Progenitor cell of endocrine pancreas (in vitro differentiated cells): ENCODE results near the gene MOV10L1. TPM values are rescaled to one million over a fixed set of nuclear protein-coding genes. Genes with fewer than 3 reads are reported as not detected.

Source experiments
- DNase-seq: peaks from one replicate; pipeline ENCODE4 v3.0.0; 2021; ENCODE audit warnings: low spot score; ENCODE audit not compliant: unreplicated experiment
- H3K27ac Mint-ChIP-seq: 2 replicates; pipeline ENCODE4 v1.8.0; 2021; ENCODE audit warnings: mild to moderate bottlenecking, moderate library complexity, mixed read lengths
- H3K27me3 Mint-ChIP-seq: 2 replicates; pipeline ENCODE4 v1.8.0; 2021; ENCODE audit warnings: mixed read lengths
- H3K36me3 Mint-ChIP-seq: 2 replicates; pipeline ENCODE4 v1.8.0; 2022; ENCODE audit warnings: mixed read lengths; ENCODE audit not compliant: insufficient read depth
- H3K4me1 Mint-ChIP-seq: 2 replicates; pipeline ENCODE4 v1.8.0; 2021; ENCODE audit warnings: low read depth, mixed read lengths
- H3K4me3 Mint-ChIP-seq: 2 replicates; pipeline ENCODE4 v1.8.0; 2021; ENCODE audit warnings: low read depth, mild to moderate bottlenecking, moderate library complexity, mixed read lengths
- H3K9me3 Mint-ChIP-seq: 2 replicates; pipeline ENCODE4 v1.8.0; 2021; ENCODE audit warnings: low read depth, mixed read lengths
- total RNA-seq: library from RNA; stranded (reverse); gene quantifications from 2 replicates; pipeline ENCODE4 v1.2.1, GENCODE V29; 2021
- TF ChIP-seq, protein P1 (sequence below): fragments of 200-600 bp; sonication (generic); IDR thresholded peaks from one replicate; pipeline ENCODE4 v1.5.0; 2021; ENCODE audit warnings: antibody characterized with exemption, mild to moderate bottlenecking; ENCODE audit not compliant: unreplicated experiment

MOV10L1 gene
- total RNA-seq, 1 donor from 2014 or later = 0.22 TPM

DNA sequence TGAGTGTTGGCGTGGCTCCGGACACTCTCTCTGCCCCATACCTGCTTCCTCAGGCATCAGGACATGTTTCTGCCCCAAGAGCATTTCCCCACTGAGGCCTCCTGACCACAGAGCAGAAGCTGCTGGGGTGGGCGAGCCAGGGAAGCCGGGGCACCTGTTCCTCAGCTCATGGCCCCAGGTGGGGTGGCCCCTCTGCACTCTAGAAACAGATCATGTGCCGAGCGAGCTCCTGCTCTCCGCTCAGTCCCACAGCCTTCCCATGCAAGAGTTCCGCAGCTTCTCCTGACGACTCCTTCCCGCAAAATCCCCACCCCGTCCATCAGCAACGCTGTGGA, 58.3 kb downstream of the MOV10L1 start:
- H3K4me3 Mint-ChIP-seq = no peak overlapping the region

DNA sequence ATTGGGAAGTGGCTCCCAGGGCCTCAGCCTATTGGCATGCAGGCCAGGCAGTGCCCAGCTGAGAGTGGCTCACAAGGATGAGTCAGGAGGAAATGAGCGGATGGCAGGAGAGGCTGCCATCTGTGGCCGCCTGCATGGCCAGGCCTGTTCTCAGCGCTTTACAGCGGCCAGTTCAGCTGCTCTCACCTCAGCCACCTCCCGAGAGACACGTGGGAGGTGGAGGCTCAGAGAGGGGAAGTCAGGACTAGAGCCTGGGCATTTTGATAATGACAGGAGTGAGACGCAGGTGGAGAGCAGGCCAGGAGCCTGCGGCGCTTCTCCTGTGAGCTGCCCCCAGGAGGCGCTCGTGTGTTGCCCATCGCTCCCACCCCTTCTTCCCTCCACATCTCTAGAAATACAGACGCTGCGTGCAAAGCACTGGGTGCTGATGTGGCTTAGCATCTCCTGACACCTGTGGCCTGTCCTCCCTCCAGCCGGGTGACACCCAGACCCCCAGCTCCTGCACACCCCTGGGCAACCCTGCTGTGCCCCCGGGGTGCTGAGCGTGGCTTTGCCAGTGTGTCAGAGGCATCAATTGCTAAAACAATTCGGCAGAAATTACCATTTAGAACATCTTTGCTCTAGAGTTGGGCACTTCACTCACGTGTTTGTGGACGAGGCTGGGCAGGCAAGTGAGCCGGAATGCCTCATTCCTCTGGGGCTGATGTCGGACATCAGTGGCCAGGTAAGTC, 59.4 kb downstream of the MOV10L1 start:
- Mint-ChIP-seq H3K27ac (no peak overlapping the region), H3K36me3 (no peaks in the 10 kb centered on the region), H3K9me3 (no peaks in the 10 kb centered on the region), H3K4me1 (peaks cover 10% of the 10 kb centered on the region), H3K27me3 (peaks cover 35% of the 10 kb centered on the region), H3K4me3 (no peak overlapping the region)
- DNase-seq = no peak
- TF ChIP-seq, protein P1, sequence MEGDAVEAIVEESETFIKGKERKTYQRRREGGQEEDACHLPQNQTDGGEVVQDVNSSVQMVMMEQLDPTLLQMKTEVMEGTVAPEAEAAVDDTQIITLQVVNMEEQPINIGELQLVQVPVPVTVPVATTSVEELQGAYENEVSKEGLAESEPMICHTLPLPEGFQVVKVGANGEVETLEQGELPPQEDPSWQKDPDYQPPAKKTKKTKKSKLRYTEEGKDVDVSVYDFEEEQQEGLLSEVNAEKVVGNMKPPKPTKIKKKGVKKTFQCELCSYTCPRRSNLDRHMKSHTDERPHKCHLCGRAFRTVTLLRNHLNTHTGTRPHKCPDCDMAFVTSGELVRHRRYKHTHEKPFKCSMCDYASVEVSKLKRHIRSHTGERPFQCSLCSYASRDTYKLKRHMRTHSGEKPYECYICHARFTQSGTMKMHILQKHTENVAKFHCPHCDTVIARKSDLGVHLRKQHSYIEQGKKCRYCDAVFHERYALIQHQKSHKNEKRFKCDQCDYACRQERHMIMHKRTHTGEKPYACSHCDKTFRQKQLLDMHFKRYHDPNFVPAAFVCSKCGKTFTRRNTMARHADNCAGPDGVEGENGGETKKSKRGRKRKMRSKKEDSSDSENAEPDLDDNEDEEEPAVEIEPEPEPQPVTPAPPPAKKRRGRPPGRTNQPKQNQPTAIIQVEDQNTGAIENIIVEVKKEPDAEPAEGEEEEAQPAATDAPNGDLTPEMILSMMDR = peak; percentile 86

More for the DNA sequence above, 58.3 kb downstream of the MOV10L1 start:
- peaks cover 41% of the 10 kb centered on the region for H3K27me3 Mint-ChIP-seq
- no peak for DNase-seq
- H3K9me3 Mint-ChIP-seq = no peaks in the 10 kb centered on the region
- H3K27ac Mint-ChIP-seq = no peak overlapping the region
- no peaks in the 10 kb centered on the region for H3K36me3 Mint-ChIP-seq
- peaks cover 10% of the 10 kb centered on the region for H3K4me1 Mint-ChIP-seq
- TF ChIP-seq, protein P1 = no peak

DNA sequence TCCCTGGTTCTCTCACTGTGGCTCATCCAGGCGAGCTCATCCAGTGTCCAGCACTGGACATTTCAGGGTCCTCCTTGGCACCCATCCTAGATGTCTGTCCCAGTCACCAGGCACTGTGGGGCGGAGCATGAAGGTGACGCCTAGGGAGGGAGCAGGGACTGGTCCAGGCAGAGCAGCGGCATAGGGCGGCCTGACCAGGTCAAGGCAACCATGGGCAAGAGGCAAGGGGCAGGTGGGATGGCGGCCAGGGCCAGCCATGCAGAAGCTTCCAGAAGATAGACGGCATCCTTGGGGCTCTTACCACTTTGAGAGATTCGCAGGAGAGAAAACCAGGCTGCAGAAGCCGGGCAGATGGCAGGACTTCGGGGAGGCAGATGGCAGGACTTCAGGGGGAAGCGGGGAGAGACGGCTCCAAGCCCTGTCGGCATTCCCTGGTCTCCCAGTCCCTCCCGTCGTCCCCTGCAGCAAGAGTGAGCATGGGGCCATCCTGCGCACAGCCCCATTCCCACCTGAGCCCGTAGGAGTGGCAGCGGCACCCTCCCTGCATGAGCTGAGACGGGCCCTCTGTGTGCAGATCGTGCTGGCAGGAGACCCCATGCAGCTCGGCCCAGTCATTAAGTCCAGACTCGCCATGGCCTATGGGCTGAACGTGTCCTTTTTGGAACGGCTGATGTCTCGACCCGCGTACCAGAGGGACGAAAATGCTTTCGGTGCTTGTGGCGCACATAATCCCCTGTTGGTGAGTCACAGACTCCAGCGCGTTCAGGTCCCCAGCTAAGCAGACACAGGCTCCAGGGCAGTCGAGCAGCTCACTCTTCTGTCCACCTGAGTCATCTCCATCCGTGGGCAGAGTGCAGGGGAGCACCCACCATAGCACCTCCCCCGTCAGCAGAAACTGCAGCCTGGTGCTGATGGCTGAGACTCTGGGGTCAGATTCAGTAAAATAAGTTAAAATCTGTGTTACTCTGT, 60.6 kb downstream of the MOV10L1 start:
- H3K4me3 Mint-ChIP-seq = no peak overlapping the region
- H3K9me3 Mint-ChIP-seq = no peaks in the 10 kb centered on the region
- no peak overlapping the region for H3K27ac Mint-ChIP-seq
- H3K27me3 Mint-ChIP-seq = peaks cover 36% of the 10 kb centered on the region
- TF ChIP-seq, protein P1 = no peak
- no peaks in the 10 kb centered on the region for H3K36me3 Mint-ChIP-seq
- no peak for DNase-seq
- H3K4me1 Mint-ChIP-seq = peaks cover 8% of the 10 kb centered on the region

DNA sequence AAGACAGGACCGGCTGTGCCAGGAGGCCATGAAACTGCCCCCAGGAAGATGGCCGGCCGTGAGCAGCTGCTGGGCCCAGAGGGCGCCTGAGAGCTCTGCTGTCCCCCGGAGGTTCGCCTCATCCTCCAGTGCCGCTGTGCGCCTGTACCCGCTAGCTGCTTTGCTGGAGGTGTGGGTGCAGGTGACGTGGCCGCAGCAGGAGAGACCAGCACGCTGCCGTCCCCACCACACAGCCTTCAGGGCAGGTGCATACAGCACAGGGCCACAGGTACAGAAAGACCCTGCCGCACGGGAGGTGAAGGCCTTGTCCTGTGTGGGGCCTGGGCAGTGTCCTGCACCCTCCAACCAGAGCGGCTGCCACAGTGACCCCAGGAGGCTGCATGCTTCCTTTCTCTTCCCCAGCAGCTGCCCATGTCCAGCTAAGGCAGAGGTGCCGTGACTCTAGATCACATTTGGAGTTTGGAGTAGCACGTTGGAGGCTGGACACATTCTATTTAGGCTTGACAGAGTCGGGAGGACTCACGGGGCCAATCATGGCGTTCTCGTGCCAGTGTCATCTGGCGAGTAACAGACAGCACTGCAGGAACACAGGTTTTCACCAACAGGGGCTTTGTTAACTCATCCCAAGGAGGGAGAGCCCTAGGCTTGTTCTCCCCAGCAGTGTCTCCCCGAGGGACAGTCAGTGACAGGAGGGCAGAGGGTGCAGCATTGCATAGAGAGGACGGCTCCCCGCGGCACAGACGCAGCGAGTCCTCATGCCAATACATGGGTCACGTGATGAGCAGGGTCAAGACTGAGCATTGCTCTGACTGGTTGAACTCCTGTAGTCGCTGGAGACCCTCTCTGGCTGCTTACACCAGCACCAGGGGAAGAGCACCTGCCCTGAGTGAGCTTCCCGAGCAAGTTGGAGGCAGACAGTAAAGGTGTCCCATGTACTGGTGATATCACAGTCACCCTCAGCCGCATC, 62.0 kb downstream of the MOV10L1 start:
- no peak overlapping the region for H3K27ac Mint-ChIP-seq
- TF ChIP-seq, protein P1 = no peak
- no peaks in the 10 kb centered on the region for H3K9me3 Mint-ChIP-seq
- H3K4me1 Mint-ChIP-seq = peaks cover under 1% of the 10 kb centered on the region
- DNase-seq = no peak
- H3K27me3 Mint-ChIP-seq = peaks cover 34% of the 10 kb centered on the region
- no peak overlapping the region for H3K4me3 Mint-ChIP-seq
- no peaks in the 10 kb centered on the region for H3K36me3 Mint-ChIP-seq
